ENCODE results near the gene ADIPOR2.

ADIPOR2 gene

GRCh38 chr12:1800401-1801302, 109.8 kb downstream of the ADIPOR2 start:
- no peak for DNase-seq

GRCh38 chr12:1801303-1801975, 110.6 kb downstream of the ADIPOR2 start:
- no peak for DNase-seq

GRCh38 chr12:1803736-1804135, 112.9 kb downstream of the ADIPOR2 start:
- no peak for DNase-seq

GRCh38 chr12:1804545-1805332, 113.9 kb downstream of the ADIPOR2 start:
- DNase-seq, result peak; percentile 79

- DNase-seq, result no peak
These were observed 114.7 kb downstream of the ADIPOR2 start for GRCh38 chr12:1805441-1806081.

- DNase-seq, result no peak
These were observed 115.6 kb downstream of the ADIPOR2 start for GRCh38 chr12:1806301-1807086.

- no peak for DNase-seq
These were observed 116.4 kb downstream of the ADIPOR2 start for GRCh38 chr12:1807087-1807860.

GRCh38 chr12:1808036-1808797, 117.3 kb downstream of the ADIPOR2 start:
- no peak for DNase-seq

GRCh38 chr12:1808798-1809480, 118.1 kb downstream of the ADIPOR2 start:
- no peak for DNase-seq

GRCh38 chr12:1809591-1810190, 118.8 kb downstream of the ADIPOR2 start:
- DNase-seq, result no peak

GRCh38 chr12:1810201-1810930, 119.5 kb downstream of the ADIPOR2 start:
- no peak for DNase-seq

- DNase-seq, result no peak
These were observed 120.0 kb downstream of the ADIPOR2 start for GRCh38 chr12:1810931-1811280.

- peak; percentile 31 for DNase-seq
These were observed 120.5 kb downstream of the ADIPOR2 start for GRCh38 chr12:1811281-1811947.

GRCh38 chr12:1811948-1812291, 121.0 kb downstream of the ADIPOR2 start:
- no peak for DNase-seq

- DNase-seq, result no peak
These were observed 121.9 kb downstream of the ADIPOR2 start for GRCh38 chr12:1812650-1813302.

- no peak for DNase-seq
These were observed 123.4 kb downstream of the ADIPOR2 start for GRCh38 chr12:1814266-1814665.

- DNase-seq, result no peak
These were observed 124.2 kb downstream of the ADIPOR2 start for GRCh38 chr12:1815108-1815507.

Measured in activated effector memory CD4-positive, alpha-beta T cell treated with Interleukin-2 at 50 U/mL for 16 hours (primary cell).